CD4-positive, alpha-beta T cell (primary cell): ENCODE measurements around the gene SPRYD3. TPM values are rescaled to one million over a fixed set of nuclear protein-coding genes. Genes with fewer than 3 reads are reported as not detected.
A peak's percentile ranks its signal among the peaks of the same experiment; 100 is the strongest.

Experiments used
- ATAC-seq: fragments of 200-7000 bp; cut with Tn5 transposase; one replicate; pipeline ENCODE4 v1.10.0; 2022; ENCODE audit warnings: mild to moderate bottlenecking; ENCODE audit not compliant: poor library complexity
- CTCF ChIA-PET: fragments of 350-600 bp; sonication (Branson Sonifier 250); formaldehyde crosslinking; loops from one replicate; lab custom pipeline; 2021; ENCODE audit warnings: antibody characterized with exemption, inconsistent platforms; lab: Charles Lee
- POLR2A ChIA-PET: fragments of 350-600 bp; sonication (Branson Sonifier 250); formaldehyde crosslinking; loops from one replicate; lab custom pipeline; 2021; ENCODE audit warnings: antibody characterized with exemption, inconsistent platforms; lab: Charles Lee
- DNase-seq, 14 experiments: peaks; one replicate each; pipeline ENCODE4 v3.0.0-alpha.2; 2013 to 2020; ENCODE audit warnings: mixed read lengths in 2 of 14
- H3K27ac ChIP-seq, 2 donors: one replicate each; pipeline versions ENCODE4 v1.5.1 to v1.7.0; 2013; ENCODE audit warnings: low read length in 2 of 2, low read depth in 1 of 2, mild to moderate bottlenecking in 1 of 2
- H3K27me3 ChIP-seq, 2 experiments: 1 replicate in 1 of 2; 2 replicates in 1 of 2; pipeline versions ENCODE4 v1.6.1 to v1.7.0; 2013; ENCODE audit warnings: low read length in 2 of 2, control low read depth in 1 of 2, mild to moderate bottlenecking in 1 of 2, moderate library complexity in 1 of 2; ENCODE audit not compliant: insufficient read depth in 2 of 2, control insufficient read depth in 1 of 2
- H3K36me3 ChIP-seq: one replicate; pipeline ENCODE4 v1.6.1; 2013; ENCODE audit warnings: low read length, control low read depth; ENCODE audit not compliant: insufficient read depth
- H3K4me1 ChIP-seq: one replicate; pipeline ENCODE4 v1.6.1; 2013; ENCODE audit warnings: low read length, control low read depth; ENCODE audit not compliant: insufficient read depth
- H3K4me3 ChIP-seq: one replicate; pipeline ENCODE4 v1.5.1; 2013; ENCODE audit warnings: mild to moderate bottlenecking, low read length, moderate library complexity
- H3K9me3 ChIP-seq, 2 experiments: 1 replicate in 1 of 2; 2 replicates in 1 of 2; pipeline versions ENCODE4 v1.6.1 to v1.7.0; 2013; ENCODE audit warnings: low read length in 2 of 2, mild to moderate bottlenecking in 2 of 2, control low read depth in 1 of 2, moderate library complexity in 1 of 2; ENCODE audit not compliant: control insufficient read depth in 1 of 2, insufficient read depth in 1 of 2
- H3K27ac Mint-ChIP-seq: one replicate; pipeline ENCODE4 v1.8.0; 2020; ENCODE audit warnings: mixed read lengths
- H3K27me3 Mint-ChIP-seq: one replicate; pipeline ENCODE4 v1.8.0; 2021; ENCODE audit warnings: mixed read lengths
- H3K36me3 Mint-ChIP-seq: one replicate; pipeline ENCODE4 v1.8.0; 2021; ENCODE audit warnings: low read depth, mixed read lengths
- H3K4me1 Mint-ChIP-seq: one replicate; pipeline ENCODE4 v1.8.0; 2021; ENCODE audit warnings: low read depth, mixed read lengths
- H3K4me3 Mint-ChIP-seq: one replicate; pipeline ENCODE4 v1.8.0; 2020; ENCODE audit warnings: mild to moderate bottlenecking, mixed read lengths
- H3K9me3 Mint-ChIP-seq: one replicate; pipeline ENCODE4 v1.8.0; 2020; ENCODE audit warnings: mixed read lengths
- CTCF ChIP-seq: fragments of 200-600 bp; IDR thresholded peaks from one replicate; pipeline ENCODE4 v1.8.0; 2022; ENCODE audit warnings: antibody characterized with exemption, mild to moderate bottlenecking
- intact Hi-C, 2 experiments: fragments of 100-400 bp; cut with DNase I in 1 of 2; cut with micrococcal nuclease in 1 of 2; formaldehyde crosslinking; loops; one replicate each; pipeline versions ENCODE4 v1.15.1 to v1.9.0; 2023 to 2025; cut with DNase I, micrococcal nuclease
- total RNA-seq, 174 experiments: library from RNA in 2 of 174; stranded (reverse) in 2 of 174; gene quantifications; one replicate each; pipeline ENCODE4 v1.2.3 and lab custom pipeline; 2021 to 2026

SPRYD3 gene
- total RNA-seq, 2 experiments from 2014 or later = 17.7 to 21.0 TPM

GRCh38 chr12:53067074-53067992 lies 11.9 kb downstream of the SPRYD3 start:
- POLR2A ChIA-PET = interaction anchor here (3.0 to 3.2 kb wide), 2 partner anchors 13 to 32 kb away, joined by 18 to 26 read pairs; partner anchors contain the start of genes IGFBP6 and SPRYD3
- Histone ChIP-seq H3K4me1 (peaks cover 12% of the 10 kb centered on the region), H3K4me3 (no peak overlapping the region), H3K27ac (no peak overlapping the region), H3K36me3 (peaks cover 79% of the 10 kb centered on the region), H3K9me3 (no peaks in the 10 kb centered on the region), H3K27me3 (no peaks in the 10 kb centered on the region)
- ATAC-seq = no peak
- Mint-ChIP-seq H3K27me3 (no peaks in the 10 kb centered on the region), H3K9me3 (no peaks in the 10 kb centered on the region), H3K4me3 (no peak overlapping the region), H3K27ac (peak overlapping the region; percentile 44), H3K4me1 (peaks cover 7% of the 10 kb centered on the region), H3K36me3 (peaks cover 83% of the 10 kb centered on the region)
- TF ChIP-seq CTCF = no peak
- intact Hi-C loops = loop anchor here (5.0 to 10.0 kb wide), 2 partner anchors 127 to 220 kb away; no protein-coding TSS in a partner anchor
- DNase-seq = peak in 1 of 14 experiments; percentile 8
- CTCF ChIA-PET = interaction anchor here (1.5 to 6.7 kb wide), 3 partner anchors 22 to 278 kb away, joined by 4 to 114 read pairs (median 6); partner anchors contain the start of genes IGFBP6 and SOAT2

- Mint-ChIP-seq H3K4me1 (peaks cover 7% of the 10 kb centered on the region), H3K9me3 (no peaks in the 10 kb centered on the region), H3K27ac (no peak overlapping the region), H3K27me3 (no peaks in the 10 kb centered on the region), H3K36me3 (peaks cover 75% of the 10 kb centered on the region), H3K4me3 (no peak overlapping the region)
- Histone ChIP-seq H3K9me3 (no peaks in the 10 kb centered on the region), H3K27ac (no peak overlapping the region), H3K36me3 (peaks cover 68% of the 10 kb centered on the region), H3K4me1 (peaks cover 11% of the 10 kb centered on the region), H3K4me3 (no peak overlapping the region), H3K27me3 (no peaks in the 10 kb centered on the region)
- peak; percentile 49 to 84 (median 60) for DNase-seq
- POLR2A ChIA-PET = interaction anchor here (0.7 to 3.2 kb wide), 3 partner anchors 14 to 313 kb away, joined by 3 to 26 read pairs (median 18); partner anchors contain the start of genes IGFBP6 and SPRYD3
- ATAC-seq = peak; percentile 69
- peak; percentile 93 for TF ChIP-seq CTCF
- CTCF ChIA-PET = interaction anchor here (0.5 to 6.7 kb wide), 15 partner anchors 11 to 1748 kb away, joined by 3 to 114 read pairs (median 5); partner anchors contain the start of genes CSAD, EIF4B, IGFBP6 and SOAT2
- intact Hi-C loops = loop anchor here (1.0 to 10.0 kb wide), 3 partner anchors 33 to 221 kb away; no protein-coding TSS in a partner anchor
These were observed 12.9 kb downstream of the SPRYD3 start for GRCh38 chr12:53065975-53066931.
